Progenitor cell of endocrine pancreas (in vitro differentiated cells): ENCODE measurements around the gene THSD7A. TPM values are rescaled to one million over a fixed set of nuclear protein-coding genes. Genes with fewer than 3 reads are reported as not detected.

Experiments used
- DNase-seq: peaks from one replicate; pipeline ENCODE4 v3.0.0; 2021; ENCODE audit warnings: low spot score; ENCODE audit not compliant: unreplicated experiment
- H3K27ac Mint-ChIP-seq: 2 replicates; pipeline ENCODE4 v1.8.0; 2021; ENCODE audit warnings: mild to moderate bottlenecking, moderate library complexity, mixed read lengths
- H3K27me3 Mint-ChIP-seq: 2 replicates; pipeline ENCODE4 v1.8.0; 2021; ENCODE audit warnings: mixed read lengths
- H3K36me3 Mint-ChIP-seq: 2 replicates; pipeline ENCODE4 v1.8.0; 2022; ENCODE audit warnings: mixed read lengths; ENCODE audit not compliant: insufficient read depth
- H3K4me1 Mint-ChIP-seq: 2 replicates; pipeline ENCODE4 v1.8.0; 2021; ENCODE audit warnings: low read depth, mixed read lengths
- H3K4me3 Mint-ChIP-seq: 2 replicates; pipeline ENCODE4 v1.8.0; 2021; ENCODE audit warnings: low read depth, mild to moderate bottlenecking, moderate library complexity, mixed read lengths
- H3K9me3 Mint-ChIP-seq: 2 replicates; pipeline ENCODE4 v1.8.0; 2021; ENCODE audit warnings: low read depth, mixed read lengths
- CTCF ChIP-seq: fragments of 200-600 bp; sonication (generic); IDR thresholded peaks from one replicate; pipeline ENCODE4 v1.5.0; 2021; ENCODE audit warnings: antibody characterized with exemption, mild to moderate bottlenecking; ENCODE audit not compliant: unreplicated experiment
- total RNA-seq: library from RNA; stranded (reverse); gene quantifications from 2 replicates; pipeline ENCODE4 v1.2.1, GENCODE V29; 2021

The THSD7A gene
- total RNA-seq, 1 donor from 2014 or later = 4.7 TPM

GRCh38 chr7:11358637-11359036 lies 473.4 kb downstream of the THSD7A start:
- no peak for TF ChIP-seq CTCF
- no peak overlapping the region for H3K4me3 Mint-ChIP-seq
- no peaks in the 10 kb centered on the region for H3K4me1 Mint-ChIP-seq
- no peaks in the 10 kb centered on the region for H3K27me3 Mint-ChIP-seq
- no peak overlapping the region for H3K27ac Mint-ChIP-seq
- no peaks in the 10 kb centered on the region for H3K36me3 Mint-ChIP-seq
- no peak for DNase-seq
- peaks cover 3% of the 10 kb centered on the region for H3K9me3 Mint-ChIP-seq

- Mint-ChIP-seq H3K9me3 (peaks cover 9% of the 10 kb centered on the region), H3K27ac (no peak overlapping the region), H3K27me3 (no peaks in the 10 kb centered on the region), H3K4me3 (no peak overlapping the region), H3K4me1 (no peaks in the 10 kb centered on the region), H3K36me3 (no peaks in the 10 kb centered on the region)
- no peak for DNase-seq
- TF ChIP-seq CTCF = no peak
Observed at GRCh38 chr7:11355399-11356005, 476.5 kb downstream of the THSD7A start.

GRCh38 chr7:11346302-11346701 lies 485.7 kb downstream of the THSD7A start:
- no peak overlapping the region for H3K27ac Mint-ChIP-seq
- peaks cover 12% of the 10 kb centered on the region for H3K9me3 Mint-ChIP-seq
- H3K4me1 Mint-ChIP-seq = peaks cover 7% of the 10 kb centered on the region
- no peaks in the 10 kb centered on the region for H3K36me3 Mint-ChIP-seq
- H3K4me3 Mint-ChIP-seq = no peak overlapping the region
- TF ChIP-seq CTCF = no peak
- no peak for DNase-seq
- peaks cover 3% of the 10 kb centered on the region for H3K27me3 Mint-ChIP-seq

GRCh38 chr7:11345621-11346020 lies 486.4 kb downstream of the THSD7A start:
- no peak for TF ChIP-seq CTCF
- Mint-ChIP-seq H3K27me3 (peaks cover 3% of the 10 kb centered on the region), H3K4me3 (no peak overlapping the region), H3K4me1 (peaks cover 8% of the 10 kb centered on the region), H3K9me3 (peaks cover 7% of the 10 kb centered on the region), H3K27ac (no peak overlapping the region), H3K36me3 (no peaks in the 10 kb centered on the region)
- no peak for DNase-seq

- no peak overlapping the region for H3K27ac Mint-ChIP-seq
- no peaks in the 10 kb centered on the region for H3K9me3 Mint-ChIP-seq
- peak; percentile 90 for TF ChIP-seq CTCF
- H3K36me3 Mint-ChIP-seq = no peaks in the 10 kb centered on the region
- no peak overlapping the region for H3K4me3 Mint-ChIP-seq
- DNase-seq = no peak
- peaks cover 3% of the 10 kb centered on the region for H3K27me3 Mint-ChIP-seq
- H3K4me1 Mint-ChIP-seq = peaks cover 8% of the 10 kb centered on the region
Observed at GRCh38 chr7:11343818-11344413, 488.1 kb downstream of the THSD7A start.
